ENCODE results near the gene PIK3R5. TPM values are rescaled to one million over a fixed set of nuclear protein-coding genes. Genes with fewer than 3 reads are reported as not detected.
"Not testable (repeated sequence)": the region's sequence is repeated elsewhere in the genome, so short reads cannot be mapped to it uniquely, and the experiment has no call there.

The PIK3R5 gene
- total and polyA plus RNA-seq, 7 donors, result 0.20 to 2.9 (median 1.1) TPM

- ATAC-seq (no peak), DNase-seq (no peak)
- Histone ChIP-seq H3K4me1 (no peaks in the 10 kb centered on the region), H3K27me3 (ENCODE audit: insufficient read depth in 3 of 3, low read length in 2 of 3) (no peaks in the 10 kb centered on the region), H3K4me3 (no peak overlapping the region), H3K36me3 (ENCODE audit: insufficient read depth in 1 of 2, low read depth in 1 of 2) (no peaks in the 10 kb centered on the region), H3K27ac (no peak overlapping the region), H3K9me3 (no peaks in the 10 kb centered on the region)
- 90 to 93% (median 91%) methylated on average over 11 of the region's 11 CpGs for WGBS, 3 donors
- intact Hi-C loops (cut with DNase I), result no loop called here
- no peak for TF ChIP-seq CTCF (IDR thresholded peaks at IDR 0.05)
Observed at GRCh38 chr17:8887301-8887700, 78.2 kb downstream of the PIK3R5 start.

- H3K36me3 ChIP-seq (ENCODE audit: insufficient read depth in 1 of 2, low read depth in 1 of 2), result no peaks in the 10 kb centered on the region
- intact Hi-C loops (cut with DNase I), result no loop called here
- no peaks in the 10 kb centered on the region for H3K27me3 ChIP-seq (ENCODE audit: insufficient read depth in 3 of 3, low read length in 2 of 3)
- no peak overlapping the region for H3K27ac ChIP-seq
- TF ChIP-seq CTCF (IDR thresholded peaks at IDR 0.05), result no peak
- no peak overlapping the region for H3K4me3 ChIP-seq
- DNase-seq (no peak), ATAC-seq (no peak)
- no peaks in the 10 kb centered on the region for H3K9me3 ChIP-seq
- WGBS, 3 donors, result 88 to 90% (median 88%) methylated on average over 21 to 23 of the region's 23 CpGs
- no peaks in the 10 kb centered on the region for H3K4me1 ChIP-seq
Observed at GRCh38 chr17:8885967-8886684, 79.4 kb downstream of the PIK3R5 start.

- WGBS, 3 donors, result 80 to 82% (median 82%) methylated on average over 19 to 28 of the region's 30 CpGs
- H3K36me3 ChIP-seq (ENCODE audit: insufficient read depth in 1 of 2, low read depth in 1 of 2); H3K4me3 ChIP-seq; H3K9me3 ChIP-seq; DNase-seq; H3K27me3 ChIP-seq (ENCODE audit: insufficient read depth in 3 of 3, low read length in 2 of 3); H3K4me1 ChIP-seq; intact Hi-C loops (cut with DNase I); H3K27ac ChIP-seq; ATAC-seq: not testable (repeated sequence)
Observed at GRCh38 chr17:8885163-8885966, 80.1 kb downstream of the PIK3R5 start.

- 82 to 87% (median 83%) methylated on average over 14 to 16 of the region's 16 CpGs for WGBS, 3 donors
- Histone ChIP-seq H3K27me3 (ENCODE audit: insufficient read depth in 3 of 3, low read length in 2 of 3) (no peaks in the 10 kb centered on the region), H3K27ac (no peak overlapping the region), H3K9me3 (no peaks in the 10 kb centered on the region), H3K4me1 (no peaks in the 10 kb centered on the region), H3K36me3 (ENCODE audit: insufficient read depth in 1 of 2, low read depth in 1 of 2) (no peaks in the 10 kb centered on the region), H3K4me3 (no peak overlapping the region)
- intact Hi-C loops (cut with DNase I), result no loop called here
- DNase-seq (no peak), ATAC-seq (no peak)
- TF ChIP-seq CTCF (IDR thresholded peaks at IDR 0.05), result no peak
Observed at GRCh38 chr17:8884336-8884990, 81.0 kb downstream of the PIK3R5 start.

GRCh38 chr17:8883353-8883752 is 82.2 kb downstream of the PIK3R5 start:
- Histone ChIP-seq H3K9me3 (no peaks in the 10 kb centered on the region), H3K27ac (no peak overlapping the region), H3K4me3 (no peak overlapping the region), H3K36me3 (ENCODE audit: insufficient read depth in 1 of 2, low read depth in 1 of 2) (no peaks in the 10 kb centered on the region), H3K27me3 (ENCODE audit: insufficient read depth in 3 of 3, low read length in 2 of 3) (no peaks in the 10 kb centered on the region), H3K4me1 (no peaks in the 10 kb centered on the region)
- no peak for ATAC-seq
- TF ChIP-seq CTCF (IDR thresholded peaks at IDR 0.05), result no peak
- intact Hi-C loops (cut with DNase I), result no loop called here
- no peak for DNase-seq
- 80 to 97% (median 91%) methylated on average over 4 of the region's 4 CpGs for WGBS, 3 donors

Data from psoas muscle (tissue), 8 donors.